ENCODE results near the gene GRK5. TPM values are rescaled to one million over a fixed set of nuclear protein-coding genes. Genes with fewer than 3 reads are reported as not detected.
A peak's percentile ranks its signal among the peaks of the same experiment; 100 is the strongest.

The GRK5 gene
- total RNA-seq, 4 donors from 2014 or later = 9.2 to 27.3 (median 15.0) TPM

DNA sequence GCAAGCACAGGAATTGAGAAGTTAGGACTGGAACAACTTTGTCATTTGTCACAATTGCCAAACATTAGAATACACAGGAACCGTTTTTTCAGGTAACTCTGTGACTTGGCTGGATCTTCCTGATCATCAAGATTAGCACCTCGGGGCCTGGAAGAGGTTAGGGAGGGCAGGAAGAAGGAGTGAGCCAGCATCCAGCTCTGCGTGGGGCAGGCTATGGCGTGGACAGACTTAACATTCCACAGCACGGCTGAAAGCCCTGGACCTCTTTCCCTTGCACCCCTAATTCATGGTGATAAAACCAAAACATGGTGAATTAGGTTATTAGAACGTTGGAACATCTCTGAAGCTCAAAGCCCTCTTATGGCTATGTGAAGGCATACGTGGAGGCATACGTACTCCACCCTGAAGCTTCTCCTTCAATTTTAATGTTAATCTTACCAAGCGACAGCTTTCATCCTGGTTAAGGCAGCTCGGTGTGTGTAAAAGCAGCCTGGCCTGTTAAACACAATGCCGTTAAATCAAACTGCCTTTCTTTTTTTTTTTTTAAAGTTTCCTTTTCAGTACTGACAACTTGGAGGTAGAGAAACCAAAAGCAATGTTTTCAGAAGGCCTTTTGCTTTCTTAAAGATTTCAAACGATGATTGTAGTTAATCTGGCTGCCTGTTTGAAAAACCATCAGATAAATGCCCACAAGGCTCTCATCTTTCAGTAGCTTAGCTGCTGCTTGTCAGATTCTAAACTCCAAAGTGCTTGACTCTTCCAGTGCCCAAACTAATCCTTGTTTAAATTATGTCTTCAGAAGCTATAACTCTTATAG, 4.5 kb downstream of the GRK5 start:
- no peaks in the 10 kb centered on the region for H3K36me3 ChIP-seq
- no peaks in the 10 kb centered on the region for H3K9me3 ChIP-seq
- WGBS, 2 donors = 27 to 50% methylated on average over 12 of the region's 12 CpGs
- no peaks in the 10 kb centered on the region for H3K27me3 ChIP-seq
- peak overlapping the region; percentile 66 to 97 (median 95) for H3K27ac ChIP-seq
- H3K4me1 ChIP-seq = peaks cover 55 to 59% of the 10 kb centered on the region in 2 donors
- no peak for TF ChIP-seq POLR2A (IDR thresholded peaks at IDR 0.05)
- TF ChIP-seq, protein P1, sequence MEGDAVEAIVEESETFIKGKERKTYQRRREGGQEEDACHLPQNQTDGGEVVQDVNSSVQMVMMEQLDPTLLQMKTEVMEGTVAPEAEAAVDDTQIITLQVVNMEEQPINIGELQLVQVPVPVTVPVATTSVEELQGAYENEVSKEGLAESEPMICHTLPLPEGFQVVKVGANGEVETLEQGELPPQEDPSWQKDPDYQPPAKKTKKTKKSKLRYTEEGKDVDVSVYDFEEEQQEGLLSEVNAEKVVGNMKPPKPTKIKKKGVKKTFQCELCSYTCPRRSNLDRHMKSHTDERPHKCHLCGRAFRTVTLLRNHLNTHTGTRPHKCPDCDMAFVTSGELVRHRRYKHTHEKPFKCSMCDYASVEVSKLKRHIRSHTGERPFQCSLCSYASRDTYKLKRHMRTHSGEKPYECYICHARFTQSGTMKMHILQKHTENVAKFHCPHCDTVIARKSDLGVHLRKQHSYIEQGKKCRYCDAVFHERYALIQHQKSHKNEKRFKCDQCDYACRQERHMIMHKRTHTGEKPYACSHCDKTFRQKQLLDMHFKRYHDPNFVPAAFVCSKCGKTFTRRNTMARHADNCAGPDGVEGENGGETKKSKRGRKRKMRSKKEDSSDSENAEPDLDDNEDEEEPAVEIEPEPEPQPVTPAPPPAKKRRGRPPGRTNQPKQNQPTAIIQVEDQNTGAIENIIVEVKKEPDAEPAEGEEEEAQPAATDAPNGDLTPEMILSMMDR (IDR thresholded peaks at IDR 0.05) = no peak
- intact Hi-C loops (cut with DNase I) = no loop called here
- DNase-seq = peak; percentile 34 to 39
- no peak overlapping the region for H3K4me3 ChIP-seq (replicated peaks in 1 of 3)

DNA sequence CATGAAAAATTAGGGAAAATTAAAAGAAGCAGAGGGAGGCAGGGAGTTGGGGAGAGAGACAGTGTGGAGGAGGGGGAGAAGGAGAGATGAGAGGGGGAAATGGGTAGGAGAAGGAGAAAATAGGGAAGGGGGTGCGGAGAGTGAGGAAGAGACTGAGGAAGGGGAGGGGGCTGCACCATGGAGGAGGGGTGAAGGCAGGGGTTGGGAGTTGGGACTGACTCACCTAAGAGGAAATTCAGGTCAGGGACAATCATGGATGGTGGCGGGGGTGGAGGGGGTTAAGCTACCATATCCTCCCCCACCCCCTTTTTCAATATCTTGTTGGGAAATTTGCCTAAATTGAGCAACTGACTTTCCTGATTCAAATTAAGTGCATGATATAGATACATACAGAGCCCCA, 8.0 kb downstream of the GRK5 start:
- Histone ChIP-seq H3K4me3 (replicated peaks in 1 of 3) (no peak overlapping the region), H3K9me3 (no peaks in the 10 kb centered on the region), H3K36me3 (no peaks in the 10 kb centered on the region), H3K27ac (peak overlapping the region in 1 of 3 donors; percentile 48), H3K4me1 (peaks cover 43 to 63% of the 10 kb centered on the region in 2 donors), H3K27me3 (no peaks in the 10 kb centered on the region)
- 91 to 98% methylated on average over 2 of the region's 2 CpGs for WGBS, 2 donors
- TF ChIP-seq POLR2A (IDR thresholded peaks at IDR 0.05) = no peak
- TF ChIP-seq, protein P1 (IDR thresholded peaks at IDR 0.05) = no peak
- intact Hi-C loops (cut with DNase I) = no loop called here
- no peak for DNase-seq

DNA sequence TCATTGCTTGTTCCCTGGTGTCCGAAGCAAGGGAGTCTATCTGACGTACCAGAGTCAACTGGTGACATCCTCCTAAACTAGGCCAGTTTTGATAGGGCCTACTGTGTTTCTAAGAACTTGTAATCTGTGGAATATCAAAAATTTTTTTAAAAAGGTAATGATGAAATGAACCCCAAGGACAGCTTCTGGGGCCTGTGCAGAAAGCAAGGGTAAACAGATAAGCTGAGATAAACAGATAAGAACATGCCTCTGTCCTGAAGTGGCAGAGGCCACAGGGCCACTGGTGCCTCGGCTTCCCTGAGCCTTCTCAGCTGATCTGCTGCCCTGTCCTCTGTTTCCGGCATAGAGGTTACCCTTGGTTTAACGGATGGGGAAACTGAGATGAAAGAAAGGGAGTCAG, 8.8 kb downstream of the GRK5 start:
- intact Hi-C loops (cut with DNase I) = no loop called here
- TF ChIP-seq POLR2A (IDR thresholded peaks at IDR 0.05) = no peak
- TF ChIP-seq, protein P1 (IDR thresholded peaks at IDR 0.05) = no peak
- 85 to 92% methylated on average over 5 of the region's 5 CpGs for WGBS, 2 donors

DNA sequence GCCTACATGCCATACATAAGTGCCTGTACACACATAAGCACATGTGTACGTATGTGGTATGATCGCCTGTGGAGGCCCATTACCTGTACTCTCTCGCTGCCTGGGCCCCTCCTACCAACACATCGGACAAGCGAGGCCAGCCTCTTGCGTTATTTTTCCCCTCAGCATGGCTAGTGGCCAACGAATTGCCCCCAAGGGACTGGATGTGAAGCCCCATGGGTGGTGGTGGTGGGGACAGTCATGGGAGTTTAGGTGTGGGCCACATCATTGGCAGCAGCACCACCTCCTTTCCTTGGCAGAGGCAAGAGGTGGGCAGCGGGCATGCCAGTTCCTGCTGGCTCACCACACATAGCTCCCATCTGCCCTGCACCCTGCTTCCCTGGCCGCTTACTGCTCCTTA, 10.0 kb downstream of the GRK5 start:
- WGBS, 2 donors = 91 to 97% methylated on average over 9 of the region's 9 CpGs
- intact Hi-C loops (cut with DNase I) = no loop called here

More for the DNA sequence above, 8.8 kb downstream of the GRK5 start:
- no peaks in the 10 kb centered on the region for H3K27me3 ChIP-seq
- no peaks in the 10 kb centered on the region for H3K9me3 ChIP-seq
- no peak overlapping the region for H3K4me3 ChIP-seq (replicated peaks in 1 of 3)
- H3K36me3 ChIP-seq = no peaks in the 10 kb centered on the region
- peak overlapping the region in 1 of 3 donors; percentile 48 for H3K27ac ChIP-seq
- DNase-seq = no peak
- H3K4me1 ChIP-seq = peaks cover 37 to 62% of the 10 kb centered on the region in 2 donors

More for the DNA sequence above, 10.0 kb downstream of the GRK5 start:
- no peaks in the 10 kb centered on the region for H3K9me3 ChIP-seq
- no peak overlapping the region for H3K4me3 ChIP-seq (replicated peaks in 1 of 3)
- no peaks in the 10 kb centered on the region for H3K36me3 ChIP-seq
- H3K27ac ChIP-seq = no peak overlapping the region
- DNase-seq = no peak
- no peaks in the 10 kb centered on the region for H3K27me3 ChIP-seq
- peaks cover 38 to 62% of the 10 kb centered on the region in 2 donors for H3K4me1 ChIP-seq
- TF ChIP-seq, protein P1 (IDR thresholded peaks at IDR 0.05) = no peak

Measured in thyroid gland (tissue), 4 donors.